PC-3 (cell line): ENCODE data around the gene NFYC.

Experiments
- EZH2 ChIP-seq: fragments of 300-600 bp; sonication (generic); IDR thresholded peaks from one replicate; pipeline ENCODE4 v1.6.1; 2017; ENCODE audit warnings: antibody characterized with exemption, mild to moderate bottlenecking, low read length; ENCODE audit not compliant: unreplicated experiment
- EZH2phosphoT487 ChIP-seq: fragments of 300-600 bp; sonication (generic); IDR thresholded peaks from 2 replicates; pipeline ENCODE4 v1.6.1; 2018; ENCODE audit warnings: mild to moderate bottlenecking, antibody characterized with exemption, low read length, borderline replicate concordance
- TF ChIP-seq, protein P1 (sequence below): fragments of 300-600 bp; sonication (generic); conservative IDR thresholded peaks from 2 replicates; pipeline ENCODE4 v1.5.1; 2017; ENCODE audit warnings: antibody characterized with exemption, low read depth, mild to moderate bottlenecking, low read length

DNA sequence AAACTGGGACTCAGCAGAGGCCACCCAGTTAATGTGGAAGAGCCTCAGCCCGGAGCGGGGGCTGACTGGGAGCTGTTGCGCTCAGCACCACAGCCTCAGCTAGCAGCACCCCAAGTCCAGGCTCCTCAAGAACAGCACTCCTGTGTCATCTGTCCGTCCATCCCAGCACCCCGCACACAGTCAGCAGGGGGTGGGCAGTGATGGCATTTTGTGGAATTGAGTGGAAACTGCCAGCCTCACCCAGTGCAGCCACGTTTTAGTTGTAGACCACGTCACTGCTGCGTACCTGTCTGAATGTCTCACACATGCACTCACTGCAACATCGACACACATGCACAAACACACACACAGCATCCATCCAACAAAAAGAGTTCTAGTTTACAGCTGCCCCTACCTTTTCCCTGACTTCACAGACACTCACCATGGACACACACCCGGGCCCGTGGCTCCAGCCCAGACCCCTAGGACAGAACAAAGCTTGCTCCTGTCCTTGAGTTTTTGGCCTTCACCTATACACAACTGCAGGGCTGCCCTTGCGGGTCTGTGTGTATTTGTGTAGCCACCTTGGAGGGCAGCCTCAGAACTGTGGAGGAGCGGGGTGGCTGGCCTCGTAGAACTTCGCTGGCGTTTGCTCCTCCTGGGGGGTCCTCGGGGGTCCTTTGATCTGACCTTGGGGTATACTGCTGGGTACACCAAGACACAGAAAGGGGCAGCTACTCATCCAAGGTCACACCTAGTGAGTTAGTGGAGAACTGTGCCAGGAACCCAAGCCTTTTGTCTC lies 97.2 kb downstream of the NFYC start:
- TF ChIP-seq, protein P1, sequence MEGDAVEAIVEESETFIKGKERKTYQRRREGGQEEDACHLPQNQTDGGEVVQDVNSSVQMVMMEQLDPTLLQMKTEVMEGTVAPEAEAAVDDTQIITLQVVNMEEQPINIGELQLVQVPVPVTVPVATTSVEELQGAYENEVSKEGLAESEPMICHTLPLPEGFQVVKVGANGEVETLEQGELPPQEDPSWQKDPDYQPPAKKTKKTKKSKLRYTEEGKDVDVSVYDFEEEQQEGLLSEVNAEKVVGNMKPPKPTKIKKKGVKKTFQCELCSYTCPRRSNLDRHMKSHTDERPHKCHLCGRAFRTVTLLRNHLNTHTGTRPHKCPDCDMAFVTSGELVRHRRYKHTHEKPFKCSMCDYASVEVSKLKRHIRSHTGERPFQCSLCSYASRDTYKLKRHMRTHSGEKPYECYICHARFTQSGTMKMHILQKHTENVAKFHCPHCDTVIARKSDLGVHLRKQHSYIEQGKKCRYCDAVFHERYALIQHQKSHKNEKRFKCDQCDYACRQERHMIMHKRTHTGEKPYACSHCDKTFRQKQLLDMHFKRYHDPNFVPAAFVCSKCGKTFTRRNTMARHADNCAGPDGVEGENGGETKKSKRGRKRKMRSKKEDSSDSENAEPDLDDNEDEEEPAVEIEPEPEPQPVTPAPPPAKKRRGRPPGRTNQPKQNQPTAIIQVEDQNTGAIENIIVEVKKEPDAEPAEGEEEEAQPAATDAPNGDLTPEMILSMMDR, result no peak
- TF ChIP-seq EZH2, result no peak
- no peak for TF ChIP-seq EZH2phosphoT487
